T-helper 1 cell (primary cell): ENCODE data around the gene CIZ1.

Experiments used
- DNase-seq, 5 donors: peaks; one replicate each; pipeline ENCODE4 v3.0.0-alpha.2; 2012 to 2020

The CIZ1 gene

DNA sequence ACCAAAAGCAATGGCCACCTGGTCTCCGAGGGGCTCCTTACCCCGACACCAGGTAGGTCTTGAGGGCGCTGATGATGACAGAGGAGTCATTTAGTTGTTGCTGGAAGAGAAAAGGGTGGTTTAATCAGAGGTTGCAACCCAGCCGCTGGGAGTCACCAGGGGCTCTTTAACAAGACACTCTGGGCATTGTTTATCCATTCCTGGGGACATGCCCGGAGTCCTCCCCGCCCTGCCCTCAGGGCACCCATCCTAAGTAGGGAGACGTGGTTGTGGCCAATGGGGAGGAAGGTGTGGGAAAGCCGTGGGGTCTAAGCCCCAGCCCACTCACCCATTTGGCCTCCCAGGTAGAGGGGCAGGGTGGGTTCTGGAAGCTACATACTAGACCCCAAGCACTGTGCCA, 66.9 kb downstream of the CIZ1 start:
- DNase-seq: no peak

DNA sequence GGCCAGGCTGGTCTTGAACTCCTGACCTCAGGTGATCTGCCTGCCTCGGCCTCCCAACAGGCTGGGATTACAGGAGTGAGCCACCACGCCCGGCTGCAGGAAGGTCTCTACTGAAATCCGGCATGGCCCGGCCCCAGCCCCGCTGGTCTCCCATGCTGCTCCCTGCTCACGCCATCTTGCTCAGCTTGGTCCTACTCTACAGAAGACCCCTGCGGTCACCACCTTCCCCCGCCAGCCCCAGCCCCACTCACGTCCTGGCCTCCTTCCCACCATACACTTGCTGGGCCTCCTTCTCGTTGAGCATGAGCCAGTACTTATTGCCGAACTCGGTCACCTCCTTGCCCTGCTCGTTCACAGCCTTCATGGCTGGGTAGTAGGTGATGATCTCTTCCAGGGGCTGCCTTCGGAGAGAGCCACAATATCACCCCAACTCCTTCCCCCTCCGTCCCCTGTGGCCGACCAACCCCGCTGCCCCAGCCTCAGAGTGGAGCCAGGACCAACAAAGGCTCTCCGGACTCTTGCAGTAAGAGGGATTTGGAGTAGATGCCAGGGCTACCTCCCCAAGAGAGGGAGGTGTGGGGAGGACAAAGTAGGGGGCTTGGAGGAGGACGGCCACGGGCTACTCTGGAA, 67.8 kb downstream of the CIZ1 start:
- no peak for DNase-seq

DNA sequence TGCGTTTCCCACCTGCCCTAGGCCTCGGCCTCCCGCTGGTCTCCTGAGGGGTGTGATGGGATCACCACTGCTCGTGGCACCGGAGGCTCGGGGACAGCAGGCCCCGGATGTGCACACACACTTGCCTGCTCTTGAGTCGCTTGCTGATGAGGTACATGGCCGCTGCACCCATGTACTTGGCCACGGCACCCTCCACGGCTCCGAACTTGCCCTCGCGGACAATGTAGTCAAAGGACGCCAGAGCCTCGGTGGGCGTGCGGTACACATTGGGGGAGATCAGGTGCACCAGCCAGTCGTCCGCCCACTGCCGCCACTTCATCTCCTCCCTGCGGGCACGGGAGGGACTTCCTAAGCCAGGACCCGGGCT, 68.6 kb downstream of the CIZ1 start:
- no peak for DNase-seq

GRCh38 chr9:128121924-128122808, 69.2 kb downstream of the CIZ1 start:
- no peak for DNase-seq

GRCh38 chr9:128121466-128121810, 69.9 kb downstream of the CIZ1 start:
- no peak for DNase-seq

GRCh38 chr9:128120741-128121465, 70.5 kb downstream of the CIZ1 start:
- DNase-seq: no peak

DNA sequence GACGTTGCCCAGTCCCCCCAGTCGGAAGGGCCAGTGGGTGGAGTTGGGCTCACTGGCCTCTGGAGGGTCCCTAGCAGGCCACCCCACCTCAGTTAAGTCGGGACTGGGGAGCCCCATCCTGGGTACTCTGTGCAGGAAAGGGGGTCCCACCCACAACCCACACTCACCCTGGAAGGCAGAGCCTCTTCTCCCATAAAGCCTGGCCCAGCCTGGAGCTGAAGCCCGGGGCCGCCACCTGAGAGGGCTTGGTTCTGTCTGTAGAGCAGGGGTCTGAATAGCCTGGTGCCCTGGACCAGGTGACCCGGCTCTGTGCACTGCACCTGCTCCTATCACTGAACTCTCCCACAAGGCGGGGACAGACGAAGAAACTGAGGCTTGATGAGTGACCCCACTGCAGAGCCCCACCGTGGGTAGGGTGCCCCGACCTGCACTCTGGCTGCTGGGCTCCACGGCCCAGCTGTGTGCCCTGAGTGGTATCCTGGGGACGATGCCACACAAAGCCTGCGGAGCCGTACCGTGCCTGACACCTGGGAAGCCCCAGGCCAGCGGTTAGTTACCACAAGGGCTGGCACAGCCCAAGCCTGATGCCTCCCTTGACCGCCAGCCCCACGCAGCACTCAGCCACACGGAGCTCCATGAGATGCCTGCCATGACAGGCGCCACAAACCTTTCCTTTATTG, 71.2 kb downstream of the CIZ1 start:
- no peak for DNase-seq

- no peak for DNase-seq
Measured at GRCh38 chr9:128118971-128119665, 72.3 kb downstream of the CIZ1 start.

GRCh38 chr9:128118472-128118857, 72.9 kb downstream of the CIZ1 start:
- no peak for DNase-seq

DNA sequence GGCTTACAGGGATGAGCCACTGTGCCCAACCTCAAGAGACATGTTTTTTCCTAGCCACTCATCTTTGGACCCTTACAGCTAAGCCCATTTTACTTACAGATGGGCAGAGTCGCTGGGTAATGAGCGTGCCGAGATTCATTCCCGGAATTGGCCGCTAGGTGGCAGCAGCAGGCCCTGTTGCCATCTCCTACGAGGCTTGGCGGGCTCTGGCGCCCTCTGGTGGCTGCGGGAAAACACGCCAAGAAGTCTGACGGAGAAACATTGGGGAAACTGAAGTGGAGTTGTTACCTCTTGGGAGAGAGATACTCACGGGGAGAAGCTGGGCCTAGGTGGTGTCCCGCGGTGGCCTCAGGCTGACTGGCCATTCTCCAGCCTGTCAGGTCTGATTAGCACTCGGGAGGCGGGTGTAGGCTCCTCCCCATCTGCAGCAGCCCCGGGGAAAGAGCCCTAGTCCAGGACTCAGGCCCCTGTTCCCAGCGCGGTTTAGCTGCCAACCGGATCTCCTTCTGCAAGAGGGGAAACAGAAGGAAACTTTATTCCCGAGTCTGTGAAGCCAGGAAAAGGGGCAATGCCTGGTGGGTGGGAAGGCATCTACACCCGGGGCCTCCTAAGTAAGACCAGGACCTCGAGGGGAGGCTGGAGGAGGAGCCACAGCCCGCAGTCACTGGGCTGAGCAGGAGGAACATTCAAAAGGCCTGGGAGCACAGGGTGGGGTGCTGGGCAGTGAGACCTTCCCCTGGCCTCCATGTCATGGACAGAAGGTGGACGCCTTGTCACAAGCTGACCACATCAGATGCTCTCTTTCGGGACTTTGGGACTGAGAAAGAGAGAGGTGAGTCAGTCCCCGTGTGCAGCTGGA, 73.5 kb downstream of the CIZ1 start:
- peak; percentile 89 to 97 (median 90) for DNase-seq

DNA sequence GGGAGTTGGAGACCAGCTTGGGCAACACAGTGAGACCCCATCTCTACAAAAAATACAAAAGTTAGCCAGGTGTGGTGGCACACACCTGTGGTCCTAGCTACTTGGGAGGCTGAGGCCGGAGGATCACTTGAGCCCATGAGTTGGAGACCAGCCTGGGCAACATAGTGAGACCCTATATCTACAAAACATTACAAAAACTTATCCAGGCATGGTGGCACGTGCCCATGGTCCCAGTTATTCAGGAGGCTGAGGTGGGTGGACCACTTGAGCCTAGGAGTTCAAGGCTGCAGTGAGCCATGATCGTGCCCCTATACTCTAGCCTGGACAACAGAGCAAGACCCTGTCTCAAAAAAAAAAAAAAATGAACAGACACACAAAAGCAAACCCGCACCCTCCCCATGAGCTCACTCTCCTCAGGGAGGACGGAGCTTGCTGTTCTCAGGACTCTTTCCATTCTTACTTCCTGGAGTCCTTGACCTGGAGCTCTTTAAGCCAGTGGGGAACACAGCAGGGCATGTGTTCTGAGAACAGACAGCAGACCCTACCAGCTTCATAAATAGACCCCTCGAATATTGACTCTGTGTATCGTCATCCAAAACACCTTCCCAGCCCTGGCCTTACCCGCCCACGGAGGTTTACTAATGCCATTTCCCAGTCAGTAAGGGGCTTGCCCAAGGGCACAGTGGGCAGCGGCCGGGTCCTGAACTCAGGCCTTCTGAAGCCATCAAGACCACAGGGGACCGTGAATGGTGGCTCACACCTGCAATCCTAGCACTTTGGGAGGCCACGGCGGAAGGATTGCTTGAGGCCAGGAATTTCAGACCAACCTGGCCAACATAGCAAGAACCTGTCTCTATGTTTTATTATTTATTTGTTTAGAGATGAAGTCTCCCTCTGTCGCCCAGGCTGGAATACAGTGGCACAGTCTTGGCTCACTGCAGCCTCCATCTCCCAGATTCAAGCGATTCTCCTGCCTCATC, 75.0 kb downstream of the CIZ1 start:
- DNase-seq: no peak
